Measurements from ENCODE around the gene HECW1.

The HECW1 gene

DNA sequence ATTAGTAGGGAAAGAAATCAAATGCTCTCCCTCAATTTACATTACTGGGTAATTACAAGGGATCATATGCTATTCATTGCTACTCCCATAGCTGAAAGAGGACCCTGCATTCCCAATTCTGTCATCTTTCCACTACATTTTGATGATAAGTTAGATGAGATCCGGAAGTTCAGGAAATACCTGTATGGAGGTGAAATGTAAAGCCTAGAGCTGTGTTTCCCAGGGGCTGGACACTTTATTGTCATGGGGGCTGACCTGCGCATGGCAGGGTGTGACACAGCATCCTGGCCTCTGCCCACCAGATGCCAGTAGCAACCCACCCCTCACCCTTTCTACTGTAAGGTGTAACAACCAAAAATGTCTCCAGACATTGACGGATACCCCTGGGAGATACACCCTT, 56.6 kb downstream of the HECW1 start:
- Histone ChIP-seq H3K4me3 (ENCODE audit: low read depth in 1 of 2, low read length in 2 of 2) (no peak overlapping the region), H3K4me1 (ENCODE audit: control insufficient read depth in 1 of 2, insufficient read depth in 2 of 2, low read length in 2 of 2) (no peaks in the 10 kb centered on the region), H3K9me3 (ENCODE audit: control insufficient read depth in 1 of 2, low read length in 2 of 2) (no peaks in the 10 kb centered on the region), H3K27me3 (ENCODE audit: control insufficient read depth in 1 of 2, insufficient read depth in 2 of 2, low read length in 2 of 2) (no peaks in the 10 kb centered on the region), H3K9ac (ENCODE audit: low read depth in 1 of 2, low read length in 2 of 2) (no peak overlapping the region), H3K36me3 (ENCODE audit: control insufficient read depth in 1 of 2, insufficient read depth in 2 of 2, low read length in 2 of 2) (no peaks in the 10 kb centered on the region), H3K27ac (ENCODE audit: low read depth, low read length) (no peak overlapping the region)

GRCh38 chr7:43170571-43170970, 58.1 kb downstream of the HECW1 start:
- Histone ChIP-seq H3K9me3 (ENCODE audit: control insufficient read depth in 1 of 2, low read length in 2 of 2) (no peaks in the 10 kb centered on the region), H3K27ac (ENCODE audit: low read depth, low read length) (no peak overlapping the region), H3K27me3 (ENCODE audit: control insufficient read depth in 1 of 2, insufficient read depth in 2 of 2, low read length in 2 of 2) (no peaks in the 10 kb centered on the region), H3K36me3 (ENCODE audit: control insufficient read depth in 1 of 2, insufficient read depth in 2 of 2, low read length in 2 of 2) (no peaks in the 10 kb centered on the region), H3K9ac (ENCODE audit: low read depth in 1 of 2, low read length in 2 of 2) (no peak overlapping the region), H3K4me3 (ENCODE audit: low read depth in 1 of 2, low read length in 2 of 2) (no peak overlapping the region), H3K4me1 (ENCODE audit: control insufficient read depth in 1 of 2, insufficient read depth in 2 of 2, low read length in 2 of 2) (no peaks in the 10 kb centered on the region)

- Histone ChIP-seq H3K27ac (ENCODE audit: low read depth, low read length) (no peak overlapping the region), H3K4me3 (ENCODE audit: low read depth in 1 of 2, low read length in 2 of 2) (no peak overlapping the region)
Measured at GRCh38 chr7:43175570-43176200, 63.2 kb downstream of the HECW1 start.

GRCh38 chr7:43179393-43179792, 66.9 kb downstream of the HECW1 start:
- H3K9me3 ChIP-seq (ENCODE audit: control insufficient read depth in 1 of 2, low read length in 2 of 2), result no peaks in the 10 kb centered on the region
- H3K4me3 ChIP-seq (ENCODE audit: low read depth in 1 of 2, low read length in 2 of 2), result no peak overlapping the region
- H3K4me1 ChIP-seq (ENCODE audit: control insufficient read depth in 1 of 2, insufficient read depth in 2 of 2, low read length in 2 of 2), result no peaks in the 10 kb centered on the region
- no peaks in the 10 kb centered on the region for H3K27me3 ChIP-seq (ENCODE audit: control insufficient read depth in 1 of 2, insufficient read depth in 2 of 2, low read length in 2 of 2)
- H3K27ac ChIP-seq (ENCODE audit: low read depth, low read length), result no peak overlapping the region
- no peaks in the 10 kb centered on the region for H3K36me3 ChIP-seq (ENCODE audit: control insufficient read depth in 1 of 2, insufficient read depth in 2 of 2, low read length in 2 of 2)
- no peak overlapping the region for H3K9ac ChIP-seq (ENCODE audit: low read depth in 1 of 2, low read length in 2 of 2)

More at GRCh38 chr7:43175570-43176200, 63.2 kb downstream of the HECW1 start:
- Histone ChIP-seq H3K4me1 (ENCODE audit: control insufficient read depth in 1 of 2, insufficient read depth in 2 of 2, low read length in 2 of 2) (no peaks in the 10 kb centered on the region), H3K27me3 (ENCODE audit: control insufficient read depth in 1 of 2, insufficient read depth in 2 of 2, low read length in 2 of 2) (no peaks in the 10 kb centered on the region), H3K9ac (ENCODE audit: low read depth in 1 of 2, low read length in 2 of 2) (no peak overlapping the region), H3K36me3 (ENCODE audit: control insufficient read depth in 1 of 2, insufficient read depth in 2 of 2, low read length in 2 of 2) (no peaks in the 10 kb centered on the region), H3K9me3 (ENCODE audit: control insufficient read depth in 1 of 2, low read length in 2 of 2) (no peaks in the 10 kb centered on the region)

GRCh38 chr7:43192806-43193460, 80.5 kb downstream of the HECW1 start:
- no peak overlapping the region for H3K4me3 ChIP-seq (ENCODE audit: low read depth in 1 of 2, low read length in 2 of 2)
- H3K36me3 ChIP-seq (ENCODE audit: control insufficient read depth in 1 of 2, insufficient read depth in 2 of 2, low read length in 2 of 2), result no peaks in the 10 kb centered on the region
- H3K27ac ChIP-seq (ENCODE audit: low read depth, low read length), result no peak overlapping the region
- H3K9ac ChIP-seq (ENCODE audit: low read depth in 1 of 2, low read length in 2 of 2), result no peak overlapping the region
- H3K27me3 ChIP-seq (ENCODE audit: control insufficient read depth in 1 of 2, insufficient read depth in 2 of 2, low read length in 2 of 2), result no peaks in the 10 kb centered on the region
- no peaks in the 10 kb centered on the region for H3K4me1 ChIP-seq (ENCODE audit: control insufficient read depth in 1 of 2, insufficient read depth in 2 of 2, low read length in 2 of 2)
- no peaks in the 10 kb centered on the region for H3K9me3 ChIP-seq (ENCODE audit: control insufficient read depth in 1 of 2, low read length in 2 of 2)

GRCh38 chr7:43193893-43194292, 81.4 kb downstream of the HECW1 start:
- Histone ChIP-seq H3K27ac (ENCODE audit: low read depth, low read length) (no peak overlapping the region), H3K36me3 (ENCODE audit: control insufficient read depth in 1 of 2, insufficient read depth in 2 of 2, low read length in 2 of 2) (no peaks in the 10 kb centered on the region), H3K27me3 (ENCODE audit: control insufficient read depth in 1 of 2, insufficient read depth in 2 of 2, low read length in 2 of 2) (peaks cover 0 to 3% of the 10 kb centered on the region in 2 donors), H3K4me1 (ENCODE audit: control insufficient read depth in 1 of 2, insufficient read depth in 2 of 2, low read length in 2 of 2) (no peaks in the 10 kb centered on the region), H3K9me3 (ENCODE audit: control insufficient read depth in 1 of 2, low read length in 2 of 2) (no peaks in the 10 kb centered on the region), H3K9ac (ENCODE audit: low read depth in 1 of 2, low read length in 2 of 2) (no peak overlapping the region), H3K4me3 (ENCODE audit: low read depth in 1 of 2, low read length in 2 of 2) (no peak overlapping the region)

DNA sequence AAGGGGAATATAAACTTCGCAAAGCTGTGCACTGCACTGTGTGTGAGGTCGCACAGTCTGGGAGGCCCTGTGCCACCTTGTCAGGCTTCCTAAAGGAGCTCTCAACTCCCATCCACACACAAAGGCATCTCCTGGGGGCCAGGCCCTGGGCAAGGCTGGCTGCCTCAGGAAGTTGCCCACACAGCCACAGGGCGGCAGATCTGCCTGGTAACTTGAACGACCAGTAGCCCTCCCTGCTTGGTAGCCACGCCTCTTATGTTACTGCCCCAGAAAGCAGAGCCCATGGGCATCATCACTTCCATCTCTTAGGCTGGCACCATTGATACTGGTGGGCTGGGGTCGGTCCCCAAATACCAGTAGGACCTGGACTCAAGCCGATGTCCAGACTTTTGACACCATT, 82.8 kb downstream of the HECW1 start:
- peaks cover 0 to 3% of the 10 kb centered on the region in 2 donors for H3K27me3 ChIP-seq (ENCODE audit: control insufficient read depth in 1 of 2, insufficient read depth in 2 of 2, low read length in 2 of 2)
- H3K36me3 ChIP-seq (ENCODE audit: control insufficient read depth in 1 of 2, insufficient read depth in 2 of 2, low read length in 2 of 2), result no peaks in the 10 kb centered on the region
- no peak overlapping the region for H3K9ac ChIP-seq (ENCODE audit: low read depth in 1 of 2, low read length in 2 of 2)
- H3K27ac ChIP-seq (ENCODE audit: low read depth, low read length), result no peak overlapping the region
- no peaks in the 10 kb centered on the region for H3K9me3 ChIP-seq (ENCODE audit: control insufficient read depth in 1 of 2, low read length in 2 of 2)
- no peak overlapping the region for H3K4me3 ChIP-seq (ENCODE audit: low read depth in 1 of 2, low read length in 2 of 2)
- no peaks in the 10 kb centered on the region for H3K4me1 ChIP-seq (ENCODE audit: control insufficient read depth in 1 of 2, insufficient read depth in 2 of 2, low read length in 2 of 2)

DNA sequence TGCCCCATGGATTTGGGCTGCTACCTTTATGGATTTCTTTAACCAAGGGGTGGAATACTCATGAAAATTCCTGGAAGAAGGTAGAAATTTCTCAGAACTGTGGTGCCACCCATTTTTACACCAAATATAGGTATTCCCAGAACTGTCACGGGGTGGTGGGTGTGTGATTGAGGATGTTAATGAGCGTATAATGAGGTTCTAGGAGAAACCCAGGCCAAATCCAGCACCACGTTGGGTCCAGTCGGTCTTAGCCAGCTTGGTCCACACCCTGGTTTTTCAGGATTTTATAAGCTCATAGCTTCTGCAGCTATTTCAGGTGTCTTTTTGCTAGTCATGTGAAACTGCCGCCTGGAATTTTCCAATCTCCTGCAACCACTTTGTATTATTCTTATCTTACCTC, 83.3 kb downstream of the HECW1 start:
- Histone ChIP-seq H3K27me3 (ENCODE audit: control insufficient read depth in 1 of 2, insufficient read depth in 2 of 2, low read length in 2 of 2) (peaks cover 0 to 3% of the 10 kb centered on the region in 2 donors), H3K27ac (ENCODE audit: low read depth, low read length) (no peak overlapping the region), H3K36me3 (ENCODE audit: control insufficient read depth in 1 of 2, insufficient read depth in 2 of 2, low read length in 2 of 2) (no peaks in the 10 kb centered on the region), H3K4me1 (ENCODE audit: control insufficient read depth in 1 of 2, insufficient read depth in 2 of 2, low read length in 2 of 2) (no peaks in the 10 kb centered on the region), H3K9me3 (ENCODE audit: control insufficient read depth in 1 of 2, low read length in 2 of 2) (no peaks in the 10 kb centered on the region), H3K4me3 (ENCODE audit: low read depth in 1 of 2, low read length in 2 of 2) (no peak overlapping the region), H3K9ac (ENCODE audit: low read depth in 1 of 2, low read length in 2 of 2) (no peak overlapping the region)

DNA sequence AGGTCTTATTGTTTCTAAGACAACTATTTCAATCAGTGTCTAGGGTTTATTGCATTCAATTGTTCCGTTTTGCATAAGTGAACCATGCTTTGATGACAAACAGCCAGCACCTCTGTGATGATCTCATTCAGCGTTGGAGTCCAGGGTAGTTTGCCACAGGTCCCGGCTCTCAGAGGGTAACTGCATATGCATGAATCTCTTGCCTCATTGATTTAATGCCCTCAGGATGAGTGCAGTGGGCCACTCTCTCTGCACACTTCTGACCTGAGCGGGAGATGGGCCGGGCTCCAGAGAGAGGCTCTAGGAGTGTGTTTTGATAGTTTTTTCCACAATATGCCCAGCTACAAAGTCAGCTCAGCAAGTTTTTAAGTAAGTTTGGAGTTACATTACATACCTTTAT, 83.9 kb downstream of the HECW1 start:
- Histone ChIP-seq H3K4me3 (ENCODE audit: low read depth in 1 of 2, low read length in 2 of 2) (no peak overlapping the region), H3K27ac (ENCODE audit: low read depth, low read length) (no peak overlapping the region), H3K36me3 (ENCODE audit: control insufficient read depth in 1 of 2, insufficient read depth in 2 of 2, low read length in 2 of 2) (no peaks in the 10 kb centered on the region), H3K27me3 (ENCODE audit: control insufficient read depth in 1 of 2, insufficient read depth in 2 of 2, low read length in 2 of 2) (peaks cover 0 to 3% of the 10 kb centered on the region in 2 donors), H3K9ac (ENCODE audit: low read depth in 1 of 2, low read length in 2 of 2) (no peak overlapping the region), H3K9me3 (ENCODE audit: control insufficient read depth in 1 of 2, low read length in 2 of 2) (no peaks in the 10 kb centered on the region), H3K4me1 (ENCODE audit: control insufficient read depth in 1 of 2, insufficient read depth in 2 of 2, low read length in 2 of 2) (no peaks in the 10 kb centered on the region)

- Histone ChIP-seq H3K4me3 (ENCODE audit: low read depth in 1 of 2, low read length in 2 of 2) (no peak overlapping the region), H3K9me3 (ENCODE audit: control insufficient read depth in 1 of 2, low read length in 2 of 2) (no peaks in the 10 kb centered on the region), H3K27ac (ENCODE audit: low read depth, low read length) (no peak overlapping the region), H3K36me3 (ENCODE audit: control insufficient read depth in 1 of 2, insufficient read depth in 2 of 2, low read length in 2 of 2) (no peaks in the 10 kb centered on the region), H3K4me1 (ENCODE audit: control insufficient read depth in 1 of 2, insufficient read depth in 2 of 2, low read length in 2 of 2) (no peaks in the 10 kb centered on the region), H3K9ac (ENCODE audit: low read depth in 1 of 2, low read length in 2 of 2) (no peak overlapping the region), H3K27me3 (ENCODE audit: control insufficient read depth in 1 of 2, insufficient read depth in 2 of 2, low read length in 2 of 2) (peaks cover 0 to 3% of the 10 kb centered on the region in 2 donors)
Measured at GRCh38 chr7:43198016-43198415, 85.6 kb downstream of the HECW1 start.

Measured in duodenal mucosa (tissue), 2 donors.